Jurkat, Clone E6-1 (cell line): ENCODE results near the gene PHACTR2.

Experiments used
- DNase-seq: peaks from one replicate; pipeline ENCODE4 v3.0.0-alpha.2; 2011; ENCODE audit warnings: low read depth, low spot score
- H3K4me3 ChIP-seq: 2 replicates; pipeline ENCODE4 v1.5.1; 2011; ENCODE audit warnings: mild to moderate bottlenecking, low read length, control low read depth, moderate library complexity

PHACTR2 gene

GRCh38 chr6:143752459-143752858 is 74.7 kb downstream of the PHACTR2 start:
- DNase-seq: no peak
- H3K4me3 ChIP-seq: no peak overlapping the region

- no peak for DNase-seq
- H3K4me3 ChIP-seq: no peak overlapping the region
Measured at GRCh38 chr6:143753678-143754077, 75.9 kb downstream of the PHACTR2 start.

GRCh38 chr6:143754204-143754603 is 76.4 kb downstream of the PHACTR2 start:
- DNase-seq: no peak
- no peak overlapping the region for H3K4me3 ChIP-seq

DNA sequence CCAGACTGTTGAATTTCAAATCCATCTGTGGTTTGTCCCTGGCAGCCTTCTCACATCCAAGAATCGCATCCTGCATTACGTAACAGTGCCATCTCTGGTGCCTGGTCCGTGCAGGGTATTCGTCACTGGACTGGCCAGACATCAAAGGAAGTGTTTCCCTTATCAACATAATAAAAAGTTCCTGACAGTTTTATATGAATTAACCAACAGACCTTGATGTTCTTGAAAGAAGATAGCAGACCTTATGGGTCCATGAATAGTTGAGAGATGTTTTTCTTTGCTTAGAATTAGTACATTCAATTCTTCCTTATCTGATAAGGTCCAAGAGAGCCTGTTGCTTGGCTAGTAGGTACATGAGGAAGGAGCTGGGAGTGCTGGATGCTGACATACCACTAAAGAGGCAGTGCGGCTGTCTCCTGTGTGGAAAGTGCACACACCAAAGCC is 77.6 kb downstream of the PHACTR2 start:
- H3K4me3 ChIP-seq: no peak overlapping the region
- no peak for DNase-seq

- no peak overlapping the region for H3K4me3 ChIP-seq
- DNase-seq: no peak
Measured at GRCh38 chr6:143757346-143757832, 79.6 kb downstream of the PHACTR2 start.

DNA sequence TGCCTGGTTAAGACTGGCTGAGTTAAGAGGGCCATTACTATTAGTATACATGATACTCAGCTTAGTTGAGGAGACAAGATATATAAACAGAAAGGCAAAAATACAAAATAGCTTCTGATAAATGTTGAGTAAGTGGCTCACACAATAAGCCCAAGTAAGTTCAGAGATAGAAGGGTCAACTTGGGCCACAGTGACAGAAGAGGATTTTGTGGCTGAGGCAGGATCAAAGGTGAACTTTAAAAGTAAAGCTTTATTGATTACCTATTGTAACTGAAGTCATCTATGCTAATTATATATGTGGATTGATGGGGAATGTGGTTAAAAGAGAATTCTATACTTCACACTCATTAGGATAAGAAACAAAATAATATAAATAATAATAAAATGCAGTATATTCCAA is 80.8 kb downstream of the PHACTR2 start:
- no peak for DNase-seq
- H3K4me3 ChIP-seq: no peak overlapping the region

GRCh38 chr6:143759666-143760065 is 81.9 kb downstream of the PHACTR2 start:
- no peak overlapping the region for H3K4me3 ChIP-seq
- no peak for DNase-seq

DNA sequence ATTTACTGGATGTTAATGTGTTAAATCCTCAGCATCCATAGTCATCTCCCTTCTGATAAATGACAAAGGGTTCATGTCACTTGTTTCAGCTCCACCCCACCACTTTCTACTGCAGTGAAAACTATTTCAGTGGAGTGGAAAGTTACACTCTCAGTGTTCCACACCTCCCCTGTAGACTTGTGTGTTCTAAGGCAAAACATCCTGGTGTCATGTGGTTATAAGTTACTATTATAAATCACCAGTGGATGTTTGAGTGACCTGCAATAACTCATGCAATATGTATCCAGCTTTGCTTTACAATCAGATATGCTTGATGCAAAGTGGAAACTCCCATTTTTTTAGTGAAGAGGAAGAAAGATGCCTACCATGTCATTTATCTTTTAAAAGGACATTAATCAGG is 83.3 kb downstream of the PHACTR2 start:
- H3K4me3 ChIP-seq: no peak overlapping the region
- DNase-seq: no peak

DNA sequence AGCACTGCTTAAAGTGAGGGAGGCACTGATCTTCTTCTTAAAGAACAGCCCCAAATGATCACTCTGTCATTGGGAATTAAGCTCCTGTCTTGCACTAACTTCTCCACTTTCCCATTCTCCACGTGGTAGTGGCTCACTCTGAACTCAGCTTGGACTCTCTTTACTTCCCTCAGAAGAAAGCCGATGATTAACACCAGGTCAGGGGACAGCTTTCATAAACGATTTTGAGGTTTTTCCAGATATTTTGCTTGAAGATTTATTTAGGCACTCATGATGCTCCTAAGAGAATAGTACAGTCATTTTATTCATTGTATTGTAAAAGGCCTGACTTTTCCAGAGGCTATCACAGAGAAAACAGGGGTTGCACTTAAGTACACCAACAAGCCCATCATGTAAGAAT is 84.4 kb downstream of the PHACTR2 start:
- H3K4me3 ChIP-seq: no peak overlapping the region
- no peak for DNase-seq

DNA sequence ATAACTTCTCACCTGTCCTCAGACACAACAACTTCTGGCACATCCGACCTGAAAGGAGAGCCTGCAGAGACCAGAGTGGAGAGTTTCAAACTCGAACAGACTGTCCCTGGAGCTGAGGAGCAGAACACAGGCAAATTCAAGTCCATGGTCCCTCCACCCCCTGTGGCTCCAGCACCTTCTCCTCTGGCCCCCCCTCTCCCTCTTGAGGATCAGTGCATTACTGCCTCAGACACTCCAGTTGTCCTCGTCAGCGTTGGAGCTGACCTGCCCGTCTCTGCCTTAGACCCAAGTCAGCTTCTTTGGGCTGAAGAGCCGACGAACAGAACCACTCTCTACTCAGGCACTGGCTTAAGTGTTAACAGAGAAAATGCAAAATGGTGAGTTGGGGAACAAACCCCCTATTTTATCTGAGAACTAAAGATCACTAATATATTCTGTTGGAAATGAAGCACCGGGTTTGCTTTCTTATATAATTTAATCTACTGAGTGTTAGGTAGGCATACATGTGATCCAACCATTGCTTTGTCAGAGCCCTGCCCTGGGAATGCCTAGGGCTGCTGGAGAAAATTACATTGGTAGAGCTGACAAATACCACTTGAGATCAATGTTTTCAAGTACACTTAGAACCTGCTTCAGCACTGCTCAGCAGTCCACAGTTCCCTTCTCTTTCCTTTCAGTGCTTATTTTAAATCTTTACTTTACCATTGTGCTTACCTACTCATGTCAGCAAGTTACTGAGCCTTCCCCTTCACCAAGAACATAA is 87.8 kb downstream of the PHACTR2 start:
- DNase-seq: no peak
- H3K4me3 ChIP-seq: no peak overlapping the region

GRCh38 chr6:143766185-143766553 is 88.4 kb downstream of the PHACTR2 start:
- no peak for DNase-seq

GRCh38 chr6:143767433-143767832 is 89.7 kb downstream of the PHACTR2 start:
- no peak overlapping the region for H3K4me3 ChIP-seq
- no peak for DNase-seq

More at GRCh38 chr6:143766185-143766553, 88.4 kb downstream of the PHACTR2 start:
- no peak overlapping the region for H3K4me3 ChIP-seq

DNA sequence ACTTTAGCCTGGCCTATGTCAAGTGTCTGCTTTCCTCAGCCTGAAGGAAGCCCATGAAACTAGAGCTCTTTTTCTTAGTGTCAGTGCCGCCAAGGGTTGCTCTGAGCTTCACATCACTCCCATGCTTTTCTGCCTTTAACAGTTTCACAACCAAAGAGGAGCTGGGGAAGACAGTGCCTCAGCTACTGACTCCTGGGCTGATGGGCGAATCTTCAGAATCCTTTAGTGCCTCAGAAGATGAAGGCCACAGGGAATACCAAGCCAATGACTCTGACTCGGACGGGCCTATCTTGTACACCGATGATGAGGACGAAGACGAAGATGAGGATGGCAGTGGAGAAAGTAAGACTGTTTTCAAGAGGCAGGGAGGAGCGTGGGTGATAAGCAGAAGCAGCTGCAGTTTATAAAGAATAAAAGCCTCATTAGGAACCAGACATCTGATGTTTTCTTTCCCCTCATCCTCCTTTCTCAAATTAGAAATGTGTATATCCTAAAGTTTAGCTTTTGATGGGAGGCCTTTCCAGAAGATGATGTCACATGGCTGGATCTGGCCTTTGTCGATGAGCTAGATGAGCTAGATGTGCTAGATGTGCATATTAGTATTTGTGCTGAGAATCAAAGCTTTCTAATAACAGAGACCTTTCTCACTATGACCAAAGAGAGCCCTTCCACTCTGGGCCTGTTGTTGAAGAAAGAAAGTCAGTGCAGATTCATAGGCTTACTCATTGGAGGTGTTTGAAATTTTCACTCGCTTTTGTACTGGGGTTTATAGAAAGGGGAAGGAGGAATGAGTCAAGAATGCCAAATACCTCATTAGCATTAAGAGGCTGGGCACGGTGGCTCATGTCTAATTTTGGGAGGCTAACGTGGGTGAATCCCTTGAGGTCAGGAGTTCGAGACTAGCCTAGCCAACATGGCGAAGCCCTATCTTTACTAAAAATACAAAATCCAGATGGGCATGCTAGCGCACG is 94.6 kb downstream of the PHACTR2 start:
- DNase-seq: no peak
- no peak overlapping the region for H3K4me3 ChIP-seq

- DNase-seq: no peak
- no peak overlapping the region for H3K4me3 ChIP-seq
Measured at GRCh38 chr6:143773506-143774150, 95.9 kb downstream of the PHACTR2 start.

GRCh38 chr6:143774347-143774746 is 96.6 kb downstream of the PHACTR2 start:
- no peak overlapping the region for H3K4me3 ChIP-seq
- no peak for DNase-seq

DNA sequence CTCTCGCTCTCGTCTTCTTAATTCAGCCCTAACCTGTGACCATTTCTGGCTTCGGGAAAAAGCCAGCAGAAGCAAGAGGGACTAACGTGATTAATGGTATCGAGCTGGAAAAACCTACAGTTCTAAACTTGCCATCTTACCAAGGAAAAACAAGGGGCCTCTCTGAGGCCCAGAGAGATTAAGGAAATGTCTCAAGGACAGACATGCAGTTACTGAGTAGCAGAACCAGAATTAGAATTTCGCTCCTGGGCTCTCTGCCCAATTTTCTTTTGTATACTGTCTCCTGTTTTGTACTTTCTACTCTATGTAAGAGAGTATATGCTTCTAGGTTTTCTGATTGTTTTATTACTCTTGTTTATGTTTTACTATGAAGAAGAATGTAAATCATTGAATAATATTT is 97.6 kb downstream of the PHACTR2 start:
- DNase-seq: no peak
- H3K4me3 ChIP-seq: no peak overlapping the region

DNA sequence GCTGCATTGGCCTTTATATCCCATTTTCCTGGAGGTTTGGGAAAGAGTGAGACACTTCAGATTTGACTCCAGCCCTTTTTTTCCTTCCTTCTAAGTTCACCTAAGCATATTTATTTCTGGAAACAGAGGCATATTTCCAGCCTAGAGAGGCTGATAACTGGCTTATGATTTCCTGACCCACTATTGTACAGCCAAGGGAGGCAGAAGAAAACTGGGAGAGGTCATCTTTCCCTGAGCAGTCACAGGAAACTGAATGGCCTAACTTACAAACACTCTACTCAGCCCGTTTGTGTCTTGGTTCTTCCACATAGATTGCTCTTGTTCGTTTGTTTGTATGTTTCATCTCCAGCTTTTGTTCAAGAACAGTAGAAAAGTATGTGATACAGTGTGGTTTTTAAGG is 101.2 kb downstream of the PHACTR2 start:
- no peak overlapping the region for H3K4me3 ChIP-seq
- DNase-seq: no peak

GRCh38 chr6:143782481-143782880 is 104.7 kb downstream of the PHACTR2 start:
- no peak for DNase-seq
- H3K4me3 ChIP-seq: no peak overlapping the region

DNA sequence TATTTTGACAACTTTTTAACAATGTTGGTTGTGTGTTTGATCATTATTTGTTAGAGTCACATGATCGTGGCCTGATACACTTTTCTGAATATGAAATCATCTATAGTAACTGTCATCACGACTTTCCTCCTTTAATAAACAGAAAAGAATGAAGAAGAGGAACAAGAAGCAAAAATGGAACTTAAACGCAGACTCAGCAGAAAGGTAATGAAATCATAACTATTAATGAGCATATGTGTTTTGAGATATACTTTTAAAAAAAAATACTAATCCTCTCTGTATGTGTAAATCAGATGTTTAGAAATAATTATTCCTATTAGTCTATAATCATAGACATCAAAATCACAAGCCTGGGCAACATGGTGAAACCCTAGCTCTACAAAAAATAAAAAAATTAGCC is 105.3 kb downstream of the PHACTR2 start:
- no peak overlapping the region for H3K4me3 ChIP-seq
- DNase-seq: no peak

GRCh38 chr6:143784316-143784715 is 106.6 kb downstream of the PHACTR2 start:
- no peak for DNase-seq
- no peak overlapping the region for H3K4me3 ChIP-seq
